OCI-LY7 (cell line): ENCODE results near the gene RPS21. TPM values are rescaled to one million over a fixed set of nuclear protein-coding genes. Genes with fewer than 3 reads are reported as not detected.

Experiments
- BruUV-seq: library from RNA; stranded (reverse); fragments of 400-500 nt; replicated peaks from 2 replicates; lab custom pipeline; 2021; lab: Mats Ljungman, UMichigan
- CTCF ChIA-PET: fragments of 300-600 bp; sonication (Branson Sonifier 250); formaldehyde crosslinking; loops from one replicate; lab custom pipeline; 2022; ENCODE audit warnings: antibody characterized with exemption; ENCODE audit not compliant: unreplicated experiment; lab: Charles Lee
- POLR2A ChIA-PET: fragments of 300-600 bp; sonication (Branson Sonifier 250); formaldehyde crosslinking; loops from one replicate; lab custom pipeline; 2022; ENCODE audit warnings: antibody characterized with exemption; lab: Charles Lee
- DNase-seq: peaks from one replicate; pipeline ENCODE4 v3.0.0-alpha.2; 2015; ENCODE audit warnings: low spot score
- H2AFZ ChIP-seq: fragments of 200-600 bp; sonication (generic), shearing (Covaris generic); 2 replicates; pipeline ENCODE4 v1.6.1; 2014; ENCODE audit warnings: mild to moderate bottlenecking, antibody characterized with exemption, low read length, moderate library complexity
- H3K27ac ChIP-seq: fragments of 200-600 bp; sonication (generic); 2 replicates; pipeline ENCODE4 v1.5.1; 2014; ENCODE audit warnings: mixed run types, low read depth, mild to moderate bottlenecking, moderate library complexity, low read length, inconsistent platforms; ENCODE audit not compliant: poor library complexity, severe bottlenecking
- H3K36me3 ChIP-seq: fragments of 200-600 bp; sonication (generic); 2 replicates; pipeline ENCODE4 v1.6.1; 2014; ENCODE audit warnings: mild to moderate bottlenecking, antibody characterized with exemption, low read length, moderate library complexity, mixed read lengths; ENCODE audit not compliant: insufficient read depth
- H3K4me1 ChIP-seq: fragments of 200-600 bp; sonication (generic); 2 replicates; pipeline ENCODE4 v1.5.1; 2014; ENCODE audit warnings: mild to moderate bottlenecking, low read length; ENCODE audit not compliant: insufficient read depth, poor library complexity, severe bottlenecking
- H3K4me2 ChIP-seq: fragments of 200-600 bp; sonication (generic); 2 replicates; pipeline ENCODE4 v1.6.1; 2014; ENCODE audit warnings: mild to moderate bottlenecking, low read length
- H3K4me3 ChIP-seq: fragments of 200-600 bp; sonication (generic); 2 replicates; pipeline ENCODE4 v1.5.1; 2014; ENCODE audit warnings: mild to moderate bottlenecking, low read depth, low read length; ENCODE audit not compliant: poor library complexity, severe bottlenecking
- H3K79me2 ChIP-seq: fragments of 200-600 bp; sonication (generic); 2 replicates; pipeline ENCODE4 v1.6.1; 2016; ENCODE audit warnings: low read depth, mild to moderate bottlenecking, low read length, moderate library complexity, mixed read lengths; ENCODE audit not compliant: insufficient read depth
- H3K9me2 ChIP-seq: fragments of 200-600 bp; sonication (generic); 2 replicates; pipeline ENCODE4 v1.6.1; 2016; ENCODE audit warnings: mild to moderate bottlenecking, low read length, mixed read lengths; ENCODE audit not compliant: insufficient read depth
- H3K9me3 ChIP-seq: fragments of 200-600 bp; sonication (generic); 2 replicates; pipeline ENCODE4 v1.6.1; 2014; ENCODE audit warnings: mild to moderate bottlenecking, mixed run types, low read length, mixed read lengths
- H4K20me1 ChIP-seq: fragments of 200-600 bp; sonication (generic); 2 replicates; pipeline ENCODE4 v1.6.1; 2014; ENCODE audit warnings: mild to moderate bottlenecking, antibody characterized with exemption, low read length, moderate library complexity, mixed read lengths; ENCODE audit not compliant: insufficient read depth
- EZH2phosphoT487 ChIP-seq: fragments of 200-600 bp; sonication (generic); IDR thresholded peaks from 2 replicates; pipeline ENCODE4 v1.6.1; 2018; ENCODE audit warnings: low read depth, borderline replicate concordance, mild to moderate bottlenecking, mixed run types, antibody characterized with exemption, low read length, moderate library complexity, mixed read lengths
- intact Hi-C: fragments of 100-400 bp; cut with micrococcal nuclease; formaldehyde crosslinking; loops from one replicate; pipeline ENCODE4 v1.10.0; 2022; ENCODE audit not compliant: unreplicated experiment
- total RNA-seq, 2 experiments: library from RNA; depleted of rRNA in 1 of 2; stranded (reverse); fragments of >200 nt in 1 of 2; shearing (Covaris generic) in 1 of 2; gene quantifications; 2 replicates each; pipeline ENCODE4 v1.2.3, GENCODE V29; 2014 to 2022
- TF ChIP-seq, protein P1 (sequence below): fragments of 200-600 bp; sonication (generic); conservative IDR thresholded peaks from 2 replicates; pipeline ENCODE4 v1.5.1; 2014; ENCODE audit warnings: mild to moderate bottlenecking, antibody characterized with exemption, low read length, moderate library complexity, mixed read lengths

RPS21 gene
- total RNA-seq, 2 experiments from 2014 or later, result 2,571 to 3,376 TPM

DNA sequence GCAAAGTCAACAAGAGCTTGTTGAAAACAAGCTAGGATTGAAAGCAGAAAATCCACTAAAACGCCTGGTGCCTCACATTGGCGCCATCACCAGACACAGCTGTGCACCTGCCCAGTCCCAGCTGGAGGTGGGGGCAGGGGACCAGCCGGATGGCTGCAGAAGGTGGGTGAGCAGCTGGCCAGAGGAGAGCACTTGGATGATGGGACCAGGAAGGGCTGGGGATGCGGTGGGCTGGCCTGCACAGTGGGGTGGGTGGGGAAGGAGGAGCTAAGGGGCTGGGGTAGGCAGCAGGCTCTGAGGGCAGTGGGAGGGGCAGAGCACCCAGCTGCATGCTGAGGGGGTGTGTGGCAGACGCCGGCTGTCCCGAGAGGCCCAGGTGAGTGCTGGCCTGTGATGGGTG lies 13.1 kb downstream of the RPS21 start:
- no peaks in the 10 kb centered on the region for H3K9me3 ChIP-seq
- no peak overlapping the region for H3K4me2 ChIP-seq
- no TSS peak for BruUV-seq
- H3K79me2 ChIP-seq, result no peaks in the 10 kb centered on the region
- H3K36me3 ChIP-seq, result peaks cover 19% of the 10 kb centered on the region
- no peak for TF ChIP-seq EZH2phosphoT487
- TF ChIP-seq, protein P1, sequence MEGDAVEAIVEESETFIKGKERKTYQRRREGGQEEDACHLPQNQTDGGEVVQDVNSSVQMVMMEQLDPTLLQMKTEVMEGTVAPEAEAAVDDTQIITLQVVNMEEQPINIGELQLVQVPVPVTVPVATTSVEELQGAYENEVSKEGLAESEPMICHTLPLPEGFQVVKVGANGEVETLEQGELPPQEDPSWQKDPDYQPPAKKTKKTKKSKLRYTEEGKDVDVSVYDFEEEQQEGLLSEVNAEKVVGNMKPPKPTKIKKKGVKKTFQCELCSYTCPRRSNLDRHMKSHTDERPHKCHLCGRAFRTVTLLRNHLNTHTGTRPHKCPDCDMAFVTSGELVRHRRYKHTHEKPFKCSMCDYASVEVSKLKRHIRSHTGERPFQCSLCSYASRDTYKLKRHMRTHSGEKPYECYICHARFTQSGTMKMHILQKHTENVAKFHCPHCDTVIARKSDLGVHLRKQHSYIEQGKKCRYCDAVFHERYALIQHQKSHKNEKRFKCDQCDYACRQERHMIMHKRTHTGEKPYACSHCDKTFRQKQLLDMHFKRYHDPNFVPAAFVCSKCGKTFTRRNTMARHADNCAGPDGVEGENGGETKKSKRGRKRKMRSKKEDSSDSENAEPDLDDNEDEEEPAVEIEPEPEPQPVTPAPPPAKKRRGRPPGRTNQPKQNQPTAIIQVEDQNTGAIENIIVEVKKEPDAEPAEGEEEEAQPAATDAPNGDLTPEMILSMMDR, result no peak
- no peaks in the 10 kb centered on the region for H3K9me2 ChIP-seq
- no peak overlapping the region for H2AFZ ChIP-seq
- no peaks in the 10 kb centered on the region for H3K4me1 ChIP-seq
- intact Hi-C loops, result loop anchor here (10.0 kb wide), 1 partner anchor 335 kb away; the partner anchor contains the start of gene TAF4
- DNase-seq, result no peak
- ChIA-PET CTCF (no interaction called here), POLR2A (interaction anchor here (0.6 kb wide), 1 partner anchor 1316 kb away, joined by 3 read pairs; no protein-coding TSS in a partner anchor)
- no peaks in the 10 kb centered on the region for H4K20me1 ChIP-seq
- H3K27ac ChIP-seq, result no peak overlapping the region
- no peak overlapping the region for H3K4me3 ChIP-seq

DNA sequence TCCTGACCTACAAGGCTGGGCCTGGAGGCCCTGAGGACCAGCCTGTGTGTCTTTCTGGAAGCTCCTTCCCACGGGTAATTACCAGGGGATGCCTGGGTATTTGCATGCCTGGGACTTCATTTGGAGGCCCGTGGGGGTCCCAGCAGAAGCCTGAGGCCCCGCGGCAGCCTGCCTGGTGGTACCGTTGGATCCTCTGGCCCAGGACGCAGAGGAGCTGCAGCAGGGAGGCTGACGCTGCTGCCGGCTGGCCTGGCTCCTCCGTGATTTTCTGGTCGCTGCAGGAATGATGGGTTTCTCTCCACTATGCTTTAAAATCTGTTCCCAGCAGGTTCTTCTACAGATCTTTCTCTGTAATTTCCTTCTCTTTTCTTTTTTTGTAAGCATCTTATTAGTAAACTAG lies 13.6 kb downstream of the RPS21 start:
- intact Hi-C loops, result loop anchor here (10.0 kb wide), 1 partner anchor 336 kb away; the partner anchor contains the start of gene TAF4
- Histone ChIP-seq H2AFZ (no peak overlapping the region), H3K9me3 (no peaks in the 10 kb centered on the region), H4K20me1 (no peaks in the 10 kb centered on the region), H3K27ac (no peak overlapping the region), H3K4me1 (peaks cover under 1% of the 10 kb centered on the region), H3K4me3 (no peak overlapping the region), H3K36me3 (peaks cover 19% of the 10 kb centered on the region), H3K9me2 (no peaks in the 10 kb centered on the region), H3K4me2 (no peak overlapping the region), H3K79me2 (no peaks in the 10 kb centered on the region)
- CTCF ChIA-PET, result no interaction called here
- no TSS peak for BruUV-seq
- TF ChIP-seq, protein P1, result no peak
- TF ChIP-seq EZH2phosphoT487, result no peak
- DNase-seq, result no peak
- POLR2A ChIA-PET, result no interaction called here

DNA sequence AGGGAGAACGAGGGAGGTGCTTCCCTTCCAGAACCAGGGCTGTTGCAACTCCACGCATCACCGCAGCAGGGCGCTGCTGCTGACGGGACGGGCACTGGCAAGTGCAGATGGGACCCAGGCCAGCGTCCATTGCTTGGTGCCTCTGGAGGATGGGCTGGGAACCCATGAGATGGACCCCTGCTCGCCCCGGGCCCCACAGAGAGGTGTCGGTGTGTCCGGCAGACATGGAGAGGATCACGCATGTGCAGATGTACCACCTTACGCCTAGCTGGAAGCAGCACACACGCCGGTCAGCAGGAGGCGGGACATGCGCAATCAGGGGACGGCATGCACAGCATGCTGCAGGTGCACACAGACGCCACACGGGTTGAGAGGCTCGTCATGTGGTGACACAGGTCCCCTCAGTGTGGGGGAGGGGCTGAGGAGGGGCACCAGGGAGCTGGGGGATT lies 14.5 kb downstream of the RPS21 start:
- no peak for TF ChIP-seq EZH2phosphoT487
- TF ChIP-seq, protein P1, result no peak
- DNase-seq, result no peak
- no peak overlapping the region for H2AFZ ChIP-seq
- H3K4me3 ChIP-seq, result no peak overlapping the region
- ChIA-PET POLR2A (no interaction called here), CTCF (interaction anchor here (0.6 kb wide), 1 partner anchor 98 kb away, joined by 14 read pairs; no protein-coding TSS in a partner anchor)
- no peaks in the 10 kb centered on the region for H3K9me2 ChIP-seq
- intact Hi-C loops, result loop anchor here (10.0 kb wide), 1 partner anchor 337 kb away; the partner anchor contains the start of gene TAF4
- no peak overlapping the region for H3K27ac ChIP-seq
- H3K9me3 ChIP-seq, result no peaks in the 10 kb centered on the region
- H3K79me2 ChIP-seq, result peaks cover 3% of the 10 kb centered on the region; the same call in 1 of the 2 replicates
- no TSS peak for BruUV-seq
- H3K4me1 ChIP-seq, result peaks cover 9% of the 10 kb centered on the region
- H3K4me2 ChIP-seq, result no peak overlapping the region; the same call in 1 of the 2 replicates
- peaks cover 19% of the 10 kb centered on the region for H3K36me3 ChIP-seq
- H4K20me1 ChIP-seq, result no peaks in the 10 kb centered on the region
